AG09309 (cell line): ENCODE measurements around the gene VIPR2.
"Not testable (repeated sequence)": the region's sequence is repeated elsewhere in the genome, so short reads cannot be mapped to it uniquely, and the experiment has no call there.

Experiments
- DNase-seq: peaks from one replicate; pipeline ENCODE4 v3.0.0-alpha.2; 2010; ENCODE audit warnings: low read depth
- H3K4me3 ChIP-seq: 2 replicates; pipeline ENCODE4 v1.5.1; 2011; ENCODE audit warnings: mild to moderate bottlenecking, low read depth, low read length, moderate library complexity; ENCODE audit not compliant: control insufficient read depth
- CTCF ChIP-seq: IDR thresholded peaks from 2 replicates; pipeline ENCODE4 v1.5.1; 2011; ENCODE audit warnings: mild to moderate bottlenecking, low read depth, low read length, inconsistent platforms; ENCODE audit not compliant: insufficient read depth, control insufficient read depth; ENCODE audit errors: missing control alignments

Gene VIPR2

DNA sequence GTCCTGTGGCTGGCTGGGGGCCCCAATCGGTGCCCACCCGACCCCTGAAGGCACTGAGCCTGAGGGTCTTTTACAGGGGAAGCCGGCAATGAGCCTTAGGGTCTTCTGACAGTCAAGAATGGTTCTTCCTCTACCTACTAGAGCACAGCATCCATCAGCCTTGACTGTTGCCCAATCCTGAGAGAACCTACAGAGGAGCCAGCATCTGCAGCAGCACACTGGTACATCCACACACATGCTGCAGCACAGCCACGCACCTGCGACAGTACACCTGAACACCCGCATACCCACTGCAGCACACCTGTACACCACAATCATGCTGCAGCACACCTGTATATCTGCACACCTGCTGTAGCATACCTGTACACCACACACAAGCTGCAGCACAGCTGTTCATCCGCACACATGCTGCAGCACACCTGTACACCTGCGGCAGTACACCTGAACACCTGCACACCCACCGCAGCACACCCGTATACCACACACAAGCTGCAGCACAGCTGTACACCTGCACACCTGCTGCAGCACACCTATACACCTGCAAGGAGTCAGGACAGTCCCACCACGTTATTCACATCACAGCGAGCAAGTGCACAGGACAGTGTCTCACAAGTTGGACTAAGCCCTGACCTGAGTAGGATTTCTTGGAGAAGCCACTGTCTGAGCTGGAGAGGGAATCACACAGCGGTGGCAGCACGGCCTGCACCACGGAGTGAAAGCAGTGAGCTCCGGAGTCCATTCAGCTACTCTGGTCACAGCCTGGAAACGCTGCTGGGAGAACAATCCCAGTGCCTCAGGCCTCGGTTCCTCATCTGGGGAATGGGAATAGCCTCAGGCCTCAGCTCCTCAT lies 56.4 kb downstream of the VIPR2 start:
- DNase-seq, result no peak
- TF ChIP-seq CTCF, result no peak
- no peak overlapping the region for H3K4me3 ChIP-seq

GRCh38 chr7:159086301-159086925 lies 58.3 kb downstream of the VIPR2 start:
- no peak for DNase-seq
- no peak overlapping the region for H3K4me3 ChIP-seq
- TF ChIP-seq CTCF, result no peak

DNA sequence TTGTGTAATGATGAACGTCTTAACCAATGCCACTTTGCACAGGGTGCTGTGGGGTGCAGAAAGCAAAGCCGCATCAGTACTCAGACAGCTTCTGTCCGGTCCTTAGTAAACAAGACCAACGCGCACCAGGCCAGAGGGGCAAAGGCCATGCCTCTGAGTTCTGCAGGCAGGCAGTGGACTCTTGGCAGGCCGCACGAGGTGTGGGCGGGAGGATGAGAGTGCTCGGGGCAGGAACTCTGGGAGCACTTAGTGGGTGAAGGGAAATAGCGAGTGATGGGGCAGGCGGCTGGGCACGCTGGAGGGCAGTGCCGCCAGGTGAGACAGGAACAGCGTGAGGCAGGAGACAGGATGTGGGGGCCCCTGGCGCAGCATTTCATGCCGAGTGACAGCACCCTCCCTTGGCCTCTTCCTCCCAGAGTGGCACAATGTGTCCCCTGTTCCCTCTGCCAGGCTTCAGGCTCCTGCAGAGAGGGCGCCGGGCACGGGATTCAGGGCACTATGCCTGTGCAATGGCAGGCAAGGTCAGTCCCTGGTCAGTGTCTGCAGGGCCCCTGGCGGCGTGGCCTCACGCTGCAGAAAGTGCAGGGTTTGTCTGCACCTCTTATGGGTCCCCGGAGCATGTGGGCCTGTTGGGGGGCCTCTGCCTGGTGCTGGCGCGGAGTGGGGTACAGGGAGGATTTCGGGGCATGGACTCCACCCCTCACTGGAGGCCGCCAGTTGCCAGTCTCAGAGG lies 60.4 kb downstream of the VIPR2 start:
- no peak for DNase-seq
- H3K4me3 ChIP-seq, result no peak overlapping the region
- no peak for TF ChIP-seq CTCF

DNA sequence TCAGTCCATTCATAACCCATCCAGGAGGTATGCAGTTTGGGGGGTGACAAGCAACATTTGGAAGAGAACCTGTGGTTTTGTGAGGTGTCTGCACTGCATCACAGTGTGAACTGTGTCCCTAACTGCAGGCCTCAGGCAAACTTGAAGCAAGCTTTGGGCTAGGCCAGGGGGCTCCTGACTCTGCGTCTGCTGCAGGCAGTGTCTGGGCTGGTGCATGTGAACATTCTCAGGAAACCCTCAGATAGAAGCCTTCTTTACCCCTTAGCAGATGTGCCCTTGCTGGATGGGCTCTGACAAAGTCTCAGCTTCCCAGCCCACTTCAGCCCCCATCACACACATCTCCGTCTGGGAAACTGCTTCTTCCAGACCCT lies 61.0 kb downstream of the VIPR2 start:
- no peak overlapping the region for H3K4me3 ChIP-seq
- no peak for TF ChIP-seq CTCF
- no peak for DNase-seq

DNA sequence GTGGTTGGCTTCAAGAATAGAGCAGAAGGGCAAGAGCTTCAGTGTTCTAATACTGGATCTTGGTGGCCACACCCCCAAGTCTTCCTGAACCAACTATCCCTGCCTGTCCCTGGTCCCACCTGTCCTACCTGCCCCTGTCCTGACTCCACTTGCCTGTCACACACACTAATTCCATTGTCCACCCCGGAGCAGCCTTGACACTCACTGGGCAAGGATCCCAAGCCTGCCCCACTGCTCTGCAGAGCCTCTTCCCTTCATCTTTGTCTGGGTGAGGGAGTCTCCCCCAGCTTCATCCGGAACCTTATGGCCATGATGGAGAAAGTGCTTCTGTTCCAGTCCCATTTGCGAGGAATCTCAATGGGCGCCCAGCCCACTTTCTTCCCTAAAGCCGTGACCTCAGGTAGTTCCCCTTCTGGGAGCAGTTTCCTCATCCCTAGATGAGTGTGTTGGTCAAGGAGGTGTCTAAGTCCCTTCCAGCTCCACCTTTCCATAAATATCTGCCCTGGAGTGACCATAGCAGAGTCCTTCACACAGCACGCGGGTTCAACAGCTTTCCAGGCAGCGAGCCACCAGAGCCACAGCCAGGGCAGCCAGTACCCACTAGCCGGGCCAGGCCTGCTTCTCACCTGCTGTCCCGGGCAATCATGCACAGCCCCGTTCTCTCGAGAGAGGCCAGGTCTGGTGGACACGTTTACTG lies 61.5 kb downstream of the VIPR2 start:
- H3K4me3 ChIP-seq, result no peak overlapping the region
- no peak for TF ChIP-seq CTCF
- DNase-seq, result no peak

DNA sequence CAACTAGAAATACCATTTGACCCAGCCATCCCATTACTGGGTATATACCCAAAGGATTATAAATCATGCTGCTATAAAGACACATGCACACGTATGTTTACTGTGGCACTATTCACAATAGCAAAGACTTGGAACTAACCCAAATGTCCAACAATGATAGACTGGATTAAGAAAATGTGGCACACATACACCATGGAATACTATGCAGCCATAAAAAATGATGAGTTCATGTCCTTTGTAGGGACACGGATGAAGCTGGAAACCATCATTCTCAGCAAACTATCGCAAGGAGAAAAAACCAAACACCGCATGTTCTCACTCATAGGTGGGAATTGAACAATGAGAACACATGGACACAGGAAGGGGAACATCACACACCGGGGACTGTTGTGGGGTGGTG lies 62.6 kb downstream of the VIPR2 start:
- not testable (repeated sequence) for DNase-seq, H3K4me3 ChIP-seq
